ENCODE data around the gene RGSL1.

Gene RGSL1

GRCh38 chr1:182453631-182454030, 3.7 kb downstream of the RGSL1 start:
- H3K36me3 ChIP-seq (ENCODE audit: low read depth) = no peaks in the 10 kb centered on the region

GRCh38 chr1:182457844-182458243, 7.9 kb downstream of the RGSL1 start:
- no peaks in the 10 kb centered on the region for H3K4me1 ChIP-seq (ENCODE audit: insufficient read depth, poor library complexity, severe bottlenecking)
- H3K9me3 ChIP-seq (ENCODE audit: severe bottlenecking) = no peaks in the 10 kb centered on the region
- no peak overlapping the region for H3K27ac ChIP-seq (ENCODE audit: poor library complexity, severe bottlenecking)
- H3K27me3 ChIP-seq (ENCODE audit: insufficient read depth, poor library complexity, severe bottlenecking) = no peaks in the 10 kb centered on the region
- DNase-seq (ENCODE audit: low spot score) (no peak), ATAC-seq (ENCODE audit: low read depth) (no peak)
- no peak overlapping the region for H3K4me3 ChIP-seq (ENCODE audit: severe bottlenecking)
- TF ChIP-seq, protein P1, sequence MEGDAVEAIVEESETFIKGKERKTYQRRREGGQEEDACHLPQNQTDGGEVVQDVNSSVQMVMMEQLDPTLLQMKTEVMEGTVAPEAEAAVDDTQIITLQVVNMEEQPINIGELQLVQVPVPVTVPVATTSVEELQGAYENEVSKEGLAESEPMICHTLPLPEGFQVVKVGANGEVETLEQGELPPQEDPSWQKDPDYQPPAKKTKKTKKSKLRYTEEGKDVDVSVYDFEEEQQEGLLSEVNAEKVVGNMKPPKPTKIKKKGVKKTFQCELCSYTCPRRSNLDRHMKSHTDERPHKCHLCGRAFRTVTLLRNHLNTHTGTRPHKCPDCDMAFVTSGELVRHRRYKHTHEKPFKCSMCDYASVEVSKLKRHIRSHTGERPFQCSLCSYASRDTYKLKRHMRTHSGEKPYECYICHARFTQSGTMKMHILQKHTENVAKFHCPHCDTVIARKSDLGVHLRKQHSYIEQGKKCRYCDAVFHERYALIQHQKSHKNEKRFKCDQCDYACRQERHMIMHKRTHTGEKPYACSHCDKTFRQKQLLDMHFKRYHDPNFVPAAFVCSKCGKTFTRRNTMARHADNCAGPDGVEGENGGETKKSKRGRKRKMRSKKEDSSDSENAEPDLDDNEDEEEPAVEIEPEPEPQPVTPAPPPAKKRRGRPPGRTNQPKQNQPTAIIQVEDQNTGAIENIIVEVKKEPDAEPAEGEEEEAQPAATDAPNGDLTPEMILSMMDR (IDR thresholded peaks at IDR 0.05; ENCODE audit: poor library complexity, severe bottlenecking) = no peak
- H3K36me3 ChIP-seq (ENCODE audit: low read depth) = no peaks in the 10 kb centered on the region

More at GRCh38 chr1:182453631-182454030, 3.7 kb downstream of the RGSL1 start:
- Histone ChIP-seq H3K9me3 (ENCODE audit: severe bottlenecking) (no peaks in the 10 kb centered on the region), H3K27me3 (ENCODE audit: insufficient read depth, poor library complexity, severe bottlenecking) (no peaks in the 10 kb centered on the region), H3K27ac (ENCODE audit: poor library complexity, severe bottlenecking) (no peak overlapping the region), H3K4me3 (ENCODE audit: severe bottlenecking) (no peak overlapping the region), H3K4me1 (ENCODE audit: insufficient read depth, poor library complexity, severe bottlenecking) (no peaks in the 10 kb centered on the region)
- TF ChIP-seq, protein P1 (IDR thresholded peaks at IDR 0.05; ENCODE audit: poor library complexity, severe bottlenecking) = no peak
- ATAC-seq (ENCODE audit: low read depth) (no peak), DNase-seq (ENCODE audit: low spot score) (no peak)

DNA sequence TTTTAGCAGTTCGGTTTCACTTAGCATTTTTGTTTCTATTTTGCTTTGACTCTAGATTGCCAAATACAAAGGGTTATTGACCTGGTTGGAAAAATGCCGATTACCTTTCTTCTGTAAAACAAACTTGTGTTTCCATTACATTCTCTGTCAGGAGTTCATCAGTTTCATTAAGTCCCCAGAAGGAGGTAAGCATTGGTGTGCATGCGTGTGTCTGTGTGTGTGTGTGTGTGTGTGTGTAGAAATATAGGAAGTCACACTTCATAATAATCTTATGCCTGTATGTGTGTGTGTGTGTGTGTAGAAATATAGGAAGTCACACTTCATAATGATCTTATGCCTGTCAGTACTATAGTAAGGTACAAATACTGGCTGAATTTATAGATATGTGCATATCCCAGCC, 10.0 kb downstream of the RGSL1 start:
- Histone ChIP-seq H3K27ac (ENCODE audit: poor library complexity, severe bottlenecking) (no peak overlapping the region), H3K4me3 (ENCODE audit: severe bottlenecking) (no peak overlapping the region), H3K36me3 (ENCODE audit: low read depth) (no peaks in the 10 kb centered on the region), H3K4me1 (ENCODE audit: insufficient read depth, poor library complexity, severe bottlenecking) (no peaks in the 10 kb centered on the region), H3K9me3 (ENCODE audit: severe bottlenecking) (no peaks in the 10 kb centered on the region), H3K27me3 (ENCODE audit: insufficient read depth, poor library complexity, severe bottlenecking) (no peaks in the 10 kb centered on the region)
- TF ChIP-seq, protein P1 (IDR thresholded peaks at IDR 0.05; ENCODE audit: poor library complexity, severe bottlenecking) = no peak
- no peak for ATAC-seq (ENCODE audit: low read depth)
- no peak for DNase-seq (ENCODE audit: low spot score)

GRCh38 chr1:182460550-182460951, 10.6 kb downstream of the RGSL1 start:
- DNase-seq (ENCODE audit: low spot score) = no peak
- Histone ChIP-seq H3K27me3 (ENCODE audit: insufficient read depth, poor library complexity, severe bottlenecking) (no peaks in the 10 kb centered on the region), H3K9me3 (ENCODE audit: severe bottlenecking) (no peaks in the 10 kb centered on the region), H3K36me3 (ENCODE audit: low read depth) (no peaks in the 10 kb centered on the region), H3K4me1 (ENCODE audit: insufficient read depth, poor library complexity, severe bottlenecking) (no peaks in the 10 kb centered on the region), H3K27ac (ENCODE audit: poor library complexity, severe bottlenecking) (no peak overlapping the region), H3K4me3 (ENCODE audit: severe bottlenecking) (no peak overlapping the region)
- ATAC-seq (ENCODE audit: low read depth) = no peak
- TF ChIP-seq, protein P1 (IDR thresholded peaks at IDR 0.05; ENCODE audit: poor library complexity, severe bottlenecking) = no peak

- Histone ChIP-seq H3K27me3 (ENCODE audit: insufficient read depth, poor library complexity, severe bottlenecking) (no peaks in the 10 kb centered on the region), H3K4me3 (ENCODE audit: severe bottlenecking) (no peak overlapping the region), H3K36me3 (ENCODE audit: low read depth) (no peaks in the 10 kb centered on the region), H3K4me1 (ENCODE audit: insufficient read depth, poor library complexity, severe bottlenecking) (no peaks in the 10 kb centered on the region), H3K27ac (ENCODE audit: poor library complexity, severe bottlenecking) (no peak overlapping the region), H3K9me3 (ENCODE audit: severe bottlenecking) (no peaks in the 10 kb centered on the region)
- no peak for ATAC-seq (ENCODE audit: low read depth)
- no peak for DNase-seq (ENCODE audit: low spot score)
- TF ChIP-seq, protein P1 (IDR thresholded peaks at IDR 0.05; ENCODE audit: poor library complexity, severe bottlenecking) = no peak
These were observed 23.6 kb downstream of the RGSL1 start for GRCh38 chr1:182473556-182473955.
